ENCODE data around the gene CLASP1.

GRCh38 chr2:121505986-121506586 lies 143.2 kb downstream of the CLASP1 start:
- TF ChIP-seq SAP30 (IDR thresholded peaks at IDR 0.05; ENCODE audit: insufficient read depth, insufficient replicate concordance, low read length) (no peak), POLR2A (IDR thresholded peaks at IDR 0.05; ENCODE audit: control extremely low read depth in 1 of 2, low read depth in 2 of 2, low read length in 2 of 2) (no peak), CTCF (IDR thresholded peaks at IDR 0.05; ENCODE audit: control extremely low read depth in 1 of 3, insufficient read depth in 1 of 3, low read depth in 1 of 3, low read length in 3 of 3) (no peak), TCF12 (IDR thresholded peaks at IDR 0.05; ENCODE audit: low read depth, low read length) (no peak)

Data from H1 (cell line).